HG03521 (cell line): ENCODE results near the gene PAPSS2.

Source experiments
- ATAC-seq: cut with Tn5 transposase; IDR thresholded peaks from one replicate; pipeline ENCODE4 v1.9.1; 2021; ENCODE audit warnings: mild to moderate bottlenecking, moderate library complexity; ENCODE audit not compliant: unreplicated experiment

The PAPSS2 gene

GRCh38 chr10:87669752-87670151 is 10.1 kb downstream of the PAPSS2 start:
- no peak for ATAC-seq

GRCh38 chr10:87670586-87670985 is 10.9 kb downstream of the PAPSS2 start:
- ATAC-seq, result no peak

- no peak for ATAC-seq
These were observed 11.6 kb downstream of the PAPSS2 start for GRCh38 chr10:87671139-87671815.

GRCh38 chr10:87672551-87672950 is 12.9 kb downstream of the PAPSS2 start:
- ATAC-seq, result no peak

- no peak for ATAC-seq
These were observed 15.3 kb downstream of the PAPSS2 start for GRCh38 chr10:87674943-87675342.

- no peak for ATAC-seq
These were observed 16.0 kb downstream of the PAPSS2 start for GRCh38 chr10:87675396-87676376.

GRCh38 chr10:87677595-87677994 is 17.9 kb downstream of the PAPSS2 start:
- ATAC-seq, result no peak

- ATAC-seq, result no peak
These were observed 18.6 kb downstream of the PAPSS2 start for GRCh38 chr10:87678302-87678701.

GRCh38 chr10:87683356-87683755 is 23.7 kb downstream of the PAPSS2 start:
- no peak for ATAC-seq

- no peak for ATAC-seq
These were observed 24.4 kb downstream of the PAPSS2 start for GRCh38 chr10:87684001-87684638.

GRCh38 chr10:87685832-87686574 is 26.3 kb downstream of the PAPSS2 start:
- no peak for ATAC-seq

- no peak for ATAC-seq
These were observed 31.9 kb downstream of the PAPSS2 start for GRCh38 chr10:87691506-87692070.

GRCh38 chr10:87692956-87693484 is 33.3 kb downstream of the PAPSS2 start:
- no peak for ATAC-seq

- ATAC-seq, result no peak
These were observed 34.5 kb downstream of the PAPSS2 start for GRCh38 chr10:87694011-87694794.

- no peak for ATAC-seq
These were observed 35.4 kb downstream of the PAPSS2 start for GRCh38 chr10:87695074-87695473.

GRCh38 chr10:87696922-87697745 is 37.5 kb downstream of the PAPSS2 start:
- ATAC-seq, result no peak

- no peak for ATAC-seq
These were observed 40.5 kb downstream of the PAPSS2 start for GRCh38 chr10:87700031-87700796.
